Peyer's patch (tissue), 4 donors: ENCODE measurements around the gene CHMP6. TPM values are rescaled to one million over a fixed set of nuclear protein-coding genes. Genes with fewer than 3 reads are reported as not detected.

Source experiments
- DNase-seq, 3 donors: peaks; one replicate each; pipeline ENCODE4 v3.0.0-alpha.2; 2017 to 2019
- H3K27ac ChIP-seq, 4 donors: fragments of 200-600 bp; sonication (generic); one replicate each; pipeline ENCODE4 v1.5.1; 2016 to 2019
- H3K27me3 ChIP-seq, 2 donors: fragments of 200-600 bp; sonication (generic); one replicate each; pipeline ENCODE4 v1.5.1; 2019
- H3K36me3 ChIP-seq, 3 donors: fragments of 200-600 bp; sonication (generic); one replicate each; pipeline ENCODE4 v1.5.1; 2016 to 2019
- H3K4me1 ChIP-seq, 4 donors: fragments of 200-600 bp; sonication (generic); one replicate each; pipeline ENCODE4 v1.5.1; 2016 to 2019
- H3K4me3 ChIP-seq, 4 donors: fragments of 200-600 bp; sonication (generic); 1 replicate in 3 of 4; 2 replicates in 1 of 4; pipeline ENCODE4 v1.5.1; 2016 to 2019; ENCODE audit warnings: mild to moderate bottlenecking in 1 of 4
- H3K9me3 ChIP-seq, 4 donors: fragments of 200-600 bp; sonication (generic); one replicate each; pipeline ENCODE4 v1.5.1; 2016 to 2019; ENCODE audit warnings: mild to moderate bottlenecking in 1 of 4
- CTCF ChIP-seq, 6 experiments: fragments of 450-650 bp in 4 of 6; fragments of 200-600 bp in 2 of 6; sonication (generic) in 1 of 6; IDR thresholded peaks; one replicate each; pipeline ENCODE4 v1.5.1; 2017 to 2019; ENCODE audit warnings: antibody characterized with exemption in 6 of 6, mild to moderate bottlenecking in 3 of 6, moderate library complexity in 1 of 6
- POLR2A ChIP-seq, 2 donors: fragments of 450-650 bp; IDR thresholded peaks; one replicate each; pipeline ENCODE4 v1.5.1; 2017; ENCODE audit warnings: antibody characterized with exemption in 2 of 2, mild to moderate bottlenecking in 2 of 2, moderate library complexity in 2 of 2
- total RNA-seq, 4 donors: library from RNA; depleted of rRNA; stranded (reverse); fragments of >200 nt; gene quantifications; one replicate each; pipeline ENCODE4 v1.1.0, GENCODE V29; 2016

Gene CHMP6
- total RNA-seq, 4 donors from 2014 or later = 29.9 to 57.8 (median 37.1) TPM

GRCh38 chr17:80949451-80950421 is 41.9 kb upstream of the CHMP6 start:
- H3K4me1 ChIP-seq = peaks cover 0 to 3% (median 0%) of the 10 kb centered on the region in 4 donors
- H3K27ac ChIP-seq = no peak overlapping the region
- DNase-seq = no peak
- no peak for TF ChIP-seq CTCF (IDR thresholded peaks at IDR 0.05)
- no peak for TF ChIP-seq POLR2A (IDR thresholded peaks at IDR 0.05)
- peaks cover 0 to 62% (median 0%) of the 10 kb centered on the region in 3 donors for H3K36me3 ChIP-seq
- no peaks in the 10 kb centered on the region for H3K9me3 ChIP-seq
- H3K27me3 ChIP-seq = no peaks in the 10 kb centered on the region
- no peak overlapping the region for H3K4me3 ChIP-seq

- no peaks in the 10 kb centered on the region for H3K9me3 ChIP-seq
- peaks cover 0 to 3% (median 0%) of the 10 kb centered on the region in 4 donors for H3K4me1 ChIP-seq
- TF ChIP-seq CTCF (IDR thresholded peaks at IDR 0.05) = no peak
- no peak for TF ChIP-seq POLR2A (IDR thresholded peaks at IDR 0.05)
- DNase-seq = no peak
- peaks cover 0 to 60% (median 0%) of the 10 kb centered on the region in 3 donors for H3K36me3 ChIP-seq
- no peak overlapping the region for H3K4me3 ChIP-seq
- H3K27ac ChIP-seq = no peak overlapping the region
- H3K27me3 ChIP-seq = no peaks in the 10 kb centered on the region
These were observed 41.0 kb upstream of the CHMP6 start for GRCh38 chr17:80950466-80951120.

- H3K4me1 ChIP-seq = peaks cover 0 to 3% (median 0%) of the 10 kb centered on the region in 4 donors
- no peaks in the 10 kb centered on the region for H3K27me3 ChIP-seq
- no peaks in the 10 kb centered on the region for H3K9me3 ChIP-seq
- no peak overlapping the region for H3K27ac ChIP-seq
- peaks cover 0 to 52% (median 0%) of the 10 kb centered on the region in 3 donors for H3K36me3 ChIP-seq
- TF ChIP-seq CTCF (IDR thresholded peaks at IDR 0.05) = no peak
- TF ChIP-seq POLR2A (IDR thresholded peaks at IDR 0.05) = no peak
- peak in 1 of 3 donors; percentile 37 for DNase-seq
- no peak overlapping the region for H3K4me3 ChIP-seq
These were observed 40.2 kb upstream of the CHMP6 start for GRCh38 chr17:80951121-80952090.

- DNase-seq = no peak
- TF ChIP-seq CTCF (IDR thresholded peaks at IDR 0.05) = no peak
- no peak for TF ChIP-seq POLR2A (IDR thresholded peaks at IDR 0.05)
These were observed 39.4 kb upstream of the CHMP6 start for GRCh38 chr17:80952291-80952690.

More at GRCh38 chr17:80952291-80952690, 39.4 kb upstream of the CHMP6 start:
- H3K9me3 ChIP-seq = no peaks in the 10 kb centered on the region
- no peaks in the 10 kb centered on the region for H3K27me3 ChIP-seq
- no peak overlapping the region for H3K27ac ChIP-seq
- H3K36me3 ChIP-seq = peaks cover 0 to 47% (median 0%) of the 10 kb centered on the region in 3 donors
- no peaks in the 10 kb centered on the region for H3K4me1 ChIP-seq
- H3K4me3 ChIP-seq = no peak overlapping the region
